Testis (tissue), 5 donors: ENCODE results near the gene BRK1. TPM values are rescaled to one million over a fixed set of nuclear protein-coding genes. Genes with fewer than 3 reads are reported as not detected.
"Not testable (repeated sequence)": the region's sequence is repeated elsewhere in the genome, so short reads cannot be mapped to it uniquely, and the experiment has no call there.

Experiments
- DNase-seq: peaks from one replicate; pipeline ENCODE4 v3.0.0-alpha.2; 2019
- H3K27ac ChIP-seq, 2 donors: fragments of 200-600 bp; sonication (generic); one replicate each; pipeline ENCODE4 v1.5.1; 2019
- H3K27me3 ChIP-seq: fragments of 200-600 bp; sonication (generic); one replicate; pipeline ENCODE4 v1.5.1; 2019
- H3K36me3 ChIP-seq: fragments of 200-600 bp; sonication (generic); one replicate; pipeline ENCODE4 v1.5.1; 2017; ENCODE audit warnings: low read depth; ENCODE audit errors: missing control alignments
- H3K4me1 ChIP-seq: fragments of 200-600 bp; sonication (generic); one replicate; pipeline ENCODE4 v1.5.1; 2019
- H3K4me3 ChIP-seq, 2 donors: fragments of 200-600 bp; sonication (generic); one replicate each; pipeline ENCODE4 v1.5.1; 2017 to 2019
- H3K9me3 ChIP-seq: fragments of 200-600 bp; sonication (generic); one replicate; pipeline ENCODE4 v1.5.1; 2017
- POLR2A ChIP-seq: fragments of 450-650 bp; IDR thresholded peaks from one replicate; pipeline ENCODE4 v1.6.1; 2017; ENCODE audit warnings: antibody characterized with exemption, mild to moderate bottlenecking, moderate library complexity
- WGBS, 2 donors: methylation state at CpG; one replicate each; pipeline ENCODE4 v1.1.5; 2018; 5-methylcytosine and 5-hydroxymethylcytosine counted together
- intact Hi-C: fragments of 100-400 bp; cut with DNase I; formaldehyde crosslinking; loops from one replicate; pipeline ENCODE4 v1.15.1; 2023; ENCODE audit warnings: low total_unique reads
- long read RNA-seq, 2 donors: transcript quantifications; one replicate each; lab custom pipeline, GENCODE V29; 2026
- polyA plus RNA-seq: library from polyadenylated mRNA; stranded (reverse); fragments of 350-450 nt; fragmentation: Illumina TruSeq; extraction: RNeasy Lipid Tissue Mini Kit (QIAGEN cat#74804); gene quantifications from one replicate; pipeline ENCODE4 v1.2.3, GENCODE V29; 2014; ENCODE audit warnings: low read depth, low replicate concordance; ENCODE audit not compliant: insufficient read depth
- total RNA-seq, 2 donors: library from RNA; depleted of rRNA; stranded (reverse); fragments of >200 nt; gene quantifications; one replicate each; pipeline ENCODE4 v1.2.3, GENCODE V29; 2016
- TF ChIP-seq, protein P1 (sequence below), 3 experiments: fragments of 450-650 bp in 2 of 3; fragments of 200-600 bp in 1 of 3; sonication (generic) in 1 of 3; IDR thresholded peaks; one replicate each; pipeline ENCODE4 v1.5.1; 2016 to 2019; ENCODE audit warnings: antibody characterized with exemption in 3 of 3, mild to moderate bottlenecking in 2 of 3, moderate library complexity in 1 of 3

Gene BRK1
- total RNA-seq (100 to 1,000 TPM; 145 to 157 TPM), polyA plus RNA-seq (250 TPM)
- long read RNA-seq, donor 1, transcript BRK1-201 (3 exons, 1,233 nt), result major isoform, 178 of 287 reads
- long read RNA-seq, donor 1, partial matches to known transcripts, result 109 of 287 reads
- long read RNA-seq, donor 1, other reads (novel, unspliced or antisense), result 0 of 287 reads
- long read RNA-seq, donor 2, transcript BRK1-201 (3 exons, 1,233 nt), result major isoform, 122 of 122 reads
- long read RNA-seq, donor 2, partial matches to known transcripts, result 0 of 122 reads
- long read RNA-seq, donor 2, other reads (novel, unspliced or antisense), result 0 of 122 reads

DNA sequence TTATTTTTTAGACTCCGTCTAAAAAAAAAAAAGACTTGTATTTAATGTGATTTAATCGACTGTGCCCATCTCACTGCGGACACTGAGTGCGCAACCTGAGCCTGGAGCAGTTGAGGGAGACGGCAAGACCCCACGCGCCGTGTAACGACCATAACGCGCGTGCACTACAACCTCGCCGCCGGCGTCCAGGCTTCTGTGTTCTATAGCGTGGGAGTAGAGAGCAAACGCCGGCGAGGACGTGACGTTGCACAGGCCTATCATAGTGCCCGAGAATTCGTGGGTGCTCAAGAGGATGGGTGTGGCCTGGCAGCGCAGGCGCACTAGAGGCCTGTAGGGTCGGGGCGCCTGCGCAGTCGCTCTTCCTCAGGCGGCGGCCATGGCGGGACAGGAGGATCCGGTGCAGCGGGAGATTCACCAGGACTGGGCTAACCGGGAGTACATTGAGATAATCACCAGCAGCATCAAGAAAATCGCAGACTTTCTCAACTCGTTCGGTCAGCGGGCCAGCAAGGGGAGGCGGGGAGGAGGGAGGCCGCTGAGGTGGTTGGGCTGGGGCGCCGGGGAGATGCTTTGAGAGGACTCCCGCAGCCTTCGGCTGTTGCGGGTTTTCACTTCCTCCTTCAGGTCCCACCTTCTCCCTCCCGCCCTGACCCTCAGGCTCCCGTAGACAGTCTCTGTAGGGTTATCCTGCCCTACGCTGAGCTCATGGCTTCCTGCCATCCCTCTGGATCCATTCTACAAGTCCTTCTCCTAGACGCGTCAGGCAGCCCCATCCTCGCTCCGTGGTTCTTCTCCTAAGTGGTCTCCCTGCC lies at the start of gene BRK1:
Gene BRK1, plus strand, starts transcription at position 350 of the 812 bp plus-strand sequence. Its CDS starts 27 bp downstream, at position 377.
- H3K27me3 ChIP-seq, result no peaks in the 10 kb centered on the region
- no peaks in the 10 kb centered on the region for H3K9me3 ChIP-seq
- peak; percentile 41 for TF ChIP-seq POLR2A
- TF ChIP-seq, protein P1, sequence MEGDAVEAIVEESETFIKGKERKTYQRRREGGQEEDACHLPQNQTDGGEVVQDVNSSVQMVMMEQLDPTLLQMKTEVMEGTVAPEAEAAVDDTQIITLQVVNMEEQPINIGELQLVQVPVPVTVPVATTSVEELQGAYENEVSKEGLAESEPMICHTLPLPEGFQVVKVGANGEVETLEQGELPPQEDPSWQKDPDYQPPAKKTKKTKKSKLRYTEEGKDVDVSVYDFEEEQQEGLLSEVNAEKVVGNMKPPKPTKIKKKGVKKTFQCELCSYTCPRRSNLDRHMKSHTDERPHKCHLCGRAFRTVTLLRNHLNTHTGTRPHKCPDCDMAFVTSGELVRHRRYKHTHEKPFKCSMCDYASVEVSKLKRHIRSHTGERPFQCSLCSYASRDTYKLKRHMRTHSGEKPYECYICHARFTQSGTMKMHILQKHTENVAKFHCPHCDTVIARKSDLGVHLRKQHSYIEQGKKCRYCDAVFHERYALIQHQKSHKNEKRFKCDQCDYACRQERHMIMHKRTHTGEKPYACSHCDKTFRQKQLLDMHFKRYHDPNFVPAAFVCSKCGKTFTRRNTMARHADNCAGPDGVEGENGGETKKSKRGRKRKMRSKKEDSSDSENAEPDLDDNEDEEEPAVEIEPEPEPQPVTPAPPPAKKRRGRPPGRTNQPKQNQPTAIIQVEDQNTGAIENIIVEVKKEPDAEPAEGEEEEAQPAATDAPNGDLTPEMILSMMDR (IDR thresholded peaks at IDR 0.05), result no peak
- intact Hi-C loops, result no loop called here
- H3K4me3 ChIP-seq, result peak within 1 kb of the TSS; percentile 83 to 94
- WGBS, 2 donors, result 0% methylated on average over 30 to 54 of the region's 54 CpGs
- DNase-seq, result peak; percentile 97
- H3K4me1 ChIP-seq, result peaks cover 18% of the 10 kb centered on the region
- no peaks in the 10 kb centered on the region for H3K36me3 ChIP-seq
- peak within 1 kb of the TSS; percentile 55 to 80 for H3K27ac ChIP-seq

DNA sequence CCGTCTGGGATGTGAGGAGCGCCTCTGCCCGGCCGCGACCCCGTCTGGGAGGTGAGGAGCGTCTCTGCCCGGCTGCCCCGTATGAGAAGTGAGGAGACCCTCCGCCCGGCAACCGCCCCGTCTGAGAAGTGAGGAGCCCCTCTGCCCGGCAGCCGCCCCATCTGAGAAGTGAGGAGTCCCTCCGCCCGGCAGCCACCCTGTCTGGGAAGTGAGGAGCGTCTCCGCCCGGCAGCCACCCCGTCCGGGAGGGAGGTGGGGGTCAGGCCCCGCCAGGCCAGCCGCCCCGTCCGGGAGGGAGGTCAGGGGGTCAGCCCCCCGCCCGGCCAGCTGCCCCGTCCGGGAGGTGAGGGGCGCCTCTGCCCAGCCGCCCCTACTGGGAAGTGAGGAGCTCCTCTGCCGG lies 45.4 kb upstream of the BRK1 start:
- H3K27me3 ChIP-seq, H3K4me1 ChIP-seq, H3K9me3 ChIP-seq, H3K36me3 ChIP-seq, intact Hi-C loops, DNase-seq, H3K4me3 ChIP-seq, H3K27ac ChIP-seq: not testable (repeated sequence)
- WGBS, 2 donors, result 60% methylated on average over 1 to 20 of the region's 33 CpGs

DNA sequence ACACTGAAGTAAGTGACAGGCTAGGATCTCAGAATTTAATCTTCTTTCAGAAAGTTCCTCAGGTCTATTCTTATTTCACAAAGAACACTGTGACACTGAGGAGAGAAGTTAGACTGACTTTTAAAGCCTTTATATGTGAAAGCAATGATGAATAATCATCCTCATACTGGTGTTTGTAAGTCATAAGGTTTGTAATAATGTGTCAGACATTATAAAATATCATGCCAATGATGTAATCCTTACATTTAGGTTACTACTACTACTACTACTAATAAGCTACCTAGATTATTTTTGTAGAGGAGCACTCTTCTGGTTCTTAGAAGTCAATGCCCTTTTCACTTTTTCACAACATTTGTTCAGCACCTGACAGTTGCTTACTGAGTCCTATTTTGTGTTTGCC lies 40.8 kb upstream of the BRK1 start:
- no peaks in the 10 kb centered on the region for H3K4me1 ChIP-seq
- no peaks in the 10 kb centered on the region for H3K36me3 ChIP-seq
- no peaks in the 10 kb centered on the region for H3K9me3 ChIP-seq
- H3K27me3 ChIP-seq, result no peaks in the 10 kb centered on the region
- no peak overlapping the region for H3K27ac ChIP-seq
- no peak for DNase-seq
- no peak for TF ChIP-seq POLR2A
- TF ChIP-seq, protein P1 (IDR thresholded peaks at IDR 0.05), result no peak
- intact Hi-C loops, result no loop called here
- H3K4me3 ChIP-seq, result no peak overlapping the region

DNA sequence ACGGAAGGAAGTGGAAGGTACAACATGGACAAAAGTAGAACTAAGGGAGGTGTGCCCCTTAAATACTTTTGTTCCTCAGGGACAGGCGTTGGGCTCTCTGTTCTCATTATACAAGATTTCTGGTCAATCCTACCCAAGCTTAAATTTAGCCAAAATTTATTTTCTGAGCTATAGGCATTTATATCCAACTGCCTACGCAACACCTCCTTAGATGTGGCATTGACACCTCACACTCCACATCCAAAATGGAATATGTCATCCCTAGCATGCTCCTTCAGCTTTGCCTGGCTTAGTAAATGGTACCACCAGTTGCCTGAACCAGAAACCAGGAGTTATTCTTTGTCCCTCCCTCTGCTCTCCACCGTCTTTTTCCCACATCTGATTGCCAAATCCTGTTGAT lies 33.6 kb upstream of the BRK1 start:
- H3K4me1 ChIP-seq, result no peaks in the 10 kb centered on the region
- H3K4me3 ChIP-seq, result no peak overlapping the region
- no peak overlapping the region for H3K27ac ChIP-seq
- H3K27me3 ChIP-seq, result no peaks in the 10 kb centered on the region
- H3K9me3 ChIP-seq, result no peaks in the 10 kb centered on the region
- DNase-seq, result no peak
- TF ChIP-seq, protein P1 (IDR thresholded peaks at IDR 0.05), result no peak
- TF ChIP-seq POLR2A, result no peak
- H3K36me3 ChIP-seq, result no peaks in the 10 kb centered on the region
- intact Hi-C loops, result no loop called here
- 97% methylated on average over 4 of the region's 4 CpGs for WGBS, 2 donors

DNA sequence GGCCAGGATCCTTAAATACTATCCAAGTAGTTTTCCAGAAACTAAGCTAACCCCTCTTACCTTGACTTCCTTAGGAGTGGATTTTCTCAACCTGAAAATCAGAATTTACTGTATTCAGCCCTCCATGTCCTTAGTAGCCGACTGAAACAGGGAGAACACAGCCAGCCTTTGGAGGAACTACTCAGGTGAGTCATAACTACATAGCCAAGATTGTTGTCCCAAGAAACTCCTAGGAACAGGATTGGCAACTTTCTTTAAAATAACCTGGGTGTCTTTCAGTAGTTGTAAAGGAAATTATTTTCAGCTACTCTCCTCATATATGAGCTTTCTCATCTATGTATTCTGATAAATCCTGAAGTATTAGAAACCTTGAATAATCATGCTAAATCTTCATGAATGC lies 29.7 kb upstream of the BRK1 start:
- Histone ChIP-seq H3K4me1 (no peaks in the 10 kb centered on the region), H3K27ac (no peak overlapping the region), H3K27me3 (no peaks in the 10 kb centered on the region), H3K9me3 (no peaks in the 10 kb centered on the region), H3K4me3 (no peak overlapping the region), H3K36me3 (no peaks in the 10 kb centered on the region)
- DNase-seq, result no peak
- TF ChIP-seq POLR2A, result no peak
- TF ChIP-seq, protein P1 (IDR thresholded peaks at IDR 0.05), result no peak
- WGBS, 2 donors, result 94 to 97% methylated on average over 1 of the region's 1 CpG
- intact Hi-C loops, result no loop called here
